ELR (cell line): ENCODE data around the gene COLEC11.

Experiments
- DNase-seq: peaks from one replicate; pipeline ENCODE4 v3.0.0-alpha.2; 2015; ENCODE audit warnings: low read depth

Gene COLEC11

DNA sequence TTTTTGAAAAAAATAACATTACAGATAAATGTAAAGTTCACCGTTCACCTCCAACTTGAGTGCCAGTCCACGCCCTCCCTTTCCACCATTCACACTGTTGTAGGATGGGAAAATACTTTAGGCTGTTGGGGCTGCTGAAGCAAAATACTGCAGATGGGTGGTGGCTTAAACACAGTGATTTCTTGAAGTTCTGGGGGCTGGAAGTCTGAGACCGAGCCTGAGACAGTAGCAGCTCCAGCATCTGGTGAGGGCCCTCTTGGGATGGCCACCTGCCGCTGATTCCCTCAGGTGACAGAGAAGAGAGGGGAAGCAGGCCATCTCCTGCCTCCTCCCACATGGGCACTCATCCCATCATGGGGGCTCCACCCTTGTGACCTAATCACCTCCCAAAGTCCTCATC lies 80.8 kb downstream of the COLEC11 start:
- DNase-seq: no peak

GRCh38 chr2:3677436-3677835 lies 82.5 kb downstream of the COLEC11 start:
- DNase-seq: no peak

- no peak for DNase-seq
Measured at GRCh38 chr2:3678212-3678611, 83.3 kb downstream of the COLEC11 start.

GRCh38 chr2:3679180-3679579 lies 84.3 kb downstream of the COLEC11 start:
- no peak for DNase-seq

- no peak for DNase-seq
Measured at GRCh38 chr2:3679616-3680393, 84.9 kb downstream of the COLEC11 start.

DNA sequence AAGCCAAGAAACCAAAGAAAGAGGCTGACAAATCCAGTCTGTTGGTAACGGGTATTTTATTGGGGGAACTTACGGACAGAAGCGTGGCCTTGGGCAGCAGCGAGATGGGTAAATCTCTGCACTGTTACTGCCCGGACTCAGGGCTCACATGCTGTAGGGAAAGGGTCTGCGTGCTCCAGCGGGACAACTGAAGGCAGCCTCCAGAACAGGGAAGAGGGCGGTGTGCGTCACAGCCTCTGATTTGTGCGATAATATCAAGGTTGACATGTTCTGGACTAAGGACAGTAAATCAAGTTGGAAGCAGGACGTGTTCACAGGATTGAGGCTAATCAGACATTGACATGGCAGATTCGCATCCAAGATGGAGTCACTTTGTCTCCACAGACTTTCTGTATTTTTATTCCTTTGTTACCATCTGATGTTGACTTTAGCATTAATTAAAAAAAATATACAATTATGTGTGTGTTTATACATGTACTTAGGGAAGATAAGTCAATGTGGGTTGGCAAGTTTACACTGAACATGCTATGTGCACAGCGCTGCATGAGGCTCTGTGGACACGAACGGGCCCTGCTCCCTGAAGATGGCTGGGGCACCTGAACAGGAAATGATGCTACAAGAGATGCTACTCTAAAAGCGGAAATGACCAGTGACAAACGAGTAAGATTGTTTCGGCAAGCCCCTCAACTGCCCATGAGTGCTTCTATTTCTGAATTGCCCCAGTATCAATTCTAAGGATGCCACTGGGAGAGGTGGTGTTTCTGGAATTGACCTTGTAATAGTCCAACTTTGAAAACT lies 85.8 kb downstream of the COLEC11 start:
- DNase-seq: no peak

- no peak for DNase-seq
Measured at GRCh38 chr2:3681625-3682024, 86.7 kb downstream of the COLEC11 start.

GRCh38 chr2:3682811-3683210 lies 87.9 kb downstream of the COLEC11 start:
- DNase-seq: no peak

- DNase-seq: peak; percentile 40
Measured at GRCh38 chr2:3683748-3684454, 89.0 kb downstream of the COLEC11 start.

GRCh38 chr2:3689998-3690748 lies 95.3 kb downstream of the COLEC11 start:
- DNase-seq: peak; percentile 1

- peak; percentile 21 for DNase-seq
Measured at GRCh38 chr2:3692375-3692774, 97.5 kb downstream of the COLEC11 start.
